Measurements from ENCODE around the gene TMEM131L.
"Not testable (repeated sequence)": the region's sequence is repeated elsewhere in the genome, so short reads cannot be mapped to it uniquely, and the experiment has no call there.

The TMEM131L gene

DNA sequence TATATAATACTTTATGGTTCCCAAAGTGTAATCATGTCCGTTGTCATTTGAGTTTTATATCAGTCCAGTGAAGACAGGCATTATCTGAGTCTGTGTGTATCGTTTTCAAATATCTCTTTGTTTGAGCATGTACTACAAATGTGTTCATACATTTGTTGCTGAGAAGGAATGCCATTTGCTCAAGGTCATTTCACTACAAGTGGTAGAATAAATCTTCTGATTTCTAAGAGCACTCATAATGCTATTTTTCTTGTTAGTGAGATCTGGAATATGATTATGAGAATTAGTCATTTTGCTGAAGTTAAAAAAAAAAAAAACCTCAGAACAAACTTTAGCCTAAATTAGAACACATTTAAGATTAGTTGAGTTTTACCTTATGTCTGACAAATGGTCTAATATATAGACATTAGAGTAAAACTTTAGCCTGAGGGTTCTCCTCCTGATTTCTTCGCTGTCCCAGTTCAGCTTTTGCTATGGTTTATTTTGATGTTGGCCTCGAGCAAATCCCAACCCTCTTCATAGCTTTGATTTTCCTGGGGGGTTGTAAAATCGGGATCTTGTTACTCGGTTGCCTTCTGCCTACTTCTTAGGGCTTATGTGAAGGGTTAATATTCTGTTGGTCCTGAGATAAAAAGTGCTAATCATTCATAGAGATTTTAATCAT lies 87.1 kb downstream of the TMEM131L start:
- no peak for DNase-seq

DNA sequence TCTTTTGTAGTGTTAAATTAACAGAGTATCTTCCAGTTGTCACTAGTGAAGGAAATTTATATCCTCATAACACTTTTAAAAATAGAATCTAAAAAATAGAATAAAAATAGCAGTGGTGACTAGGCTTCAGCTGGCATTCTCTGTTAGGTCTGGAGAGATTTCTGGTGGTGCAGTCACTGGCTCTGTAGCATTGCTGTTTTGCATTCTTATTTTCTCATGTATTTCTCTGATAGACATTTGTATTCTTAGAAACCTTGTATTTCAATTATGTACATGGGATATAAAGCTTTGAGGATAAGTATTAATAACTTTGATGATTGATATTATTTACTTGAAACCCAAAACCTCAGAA lies 87.6 kb downstream of the TMEM131L start:
- no peak for DNase-seq

DNA sequence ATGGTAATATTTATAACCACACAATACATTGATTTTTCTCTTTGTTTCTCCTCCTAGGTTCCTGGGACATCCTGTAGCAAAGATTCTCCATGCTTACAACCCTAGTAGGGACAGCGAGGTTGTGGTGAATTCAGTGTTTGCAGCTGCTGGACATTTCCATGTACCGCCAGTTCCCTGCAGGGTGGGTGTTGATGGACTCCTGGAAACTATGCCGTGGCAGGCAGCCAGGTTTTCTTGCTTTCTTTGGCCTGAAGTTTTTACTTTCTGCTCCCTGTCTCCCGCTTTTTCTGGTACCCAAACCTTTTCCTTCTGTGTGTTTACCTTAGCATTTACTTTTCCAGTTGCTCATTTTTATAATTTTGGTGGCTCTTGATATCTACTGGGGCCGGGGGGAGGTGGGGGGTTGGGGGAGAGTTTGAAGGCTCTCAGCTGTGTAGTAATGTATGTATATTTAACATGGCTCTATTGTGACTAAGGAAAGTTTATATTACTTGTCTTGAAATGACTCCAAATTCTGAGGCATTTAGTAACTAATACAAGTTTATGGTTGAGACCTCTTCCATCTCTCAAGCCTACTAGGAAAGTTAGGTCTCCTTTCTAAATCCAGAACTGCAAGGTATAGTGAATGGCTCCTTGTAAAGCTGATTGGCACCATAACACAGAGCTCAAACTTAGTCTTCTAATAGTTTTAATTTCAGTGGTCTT lies 89.7 kb downstream of the TMEM131L start:
- no peak for DNase-seq

DNA sequence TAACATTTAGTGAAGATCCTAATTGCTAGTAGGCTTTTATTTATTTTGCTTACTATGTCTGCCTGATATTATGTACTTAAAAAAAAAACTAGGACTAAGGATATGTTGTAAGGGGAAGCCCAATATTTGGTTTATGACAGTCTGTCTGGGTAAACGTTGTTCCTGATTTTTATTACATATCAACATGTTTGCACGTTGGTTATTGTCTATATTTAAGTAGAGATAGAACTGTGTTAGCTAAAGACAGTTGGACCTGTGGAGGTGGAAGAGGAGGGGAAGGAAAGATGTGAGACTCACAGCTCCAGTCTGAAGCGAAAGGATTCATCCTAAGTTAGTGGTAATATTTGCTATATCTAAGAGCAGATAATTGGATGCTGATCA lies 90.3 kb downstream of the TMEM131L start:
- no peak for DNase-seq

DNA sequence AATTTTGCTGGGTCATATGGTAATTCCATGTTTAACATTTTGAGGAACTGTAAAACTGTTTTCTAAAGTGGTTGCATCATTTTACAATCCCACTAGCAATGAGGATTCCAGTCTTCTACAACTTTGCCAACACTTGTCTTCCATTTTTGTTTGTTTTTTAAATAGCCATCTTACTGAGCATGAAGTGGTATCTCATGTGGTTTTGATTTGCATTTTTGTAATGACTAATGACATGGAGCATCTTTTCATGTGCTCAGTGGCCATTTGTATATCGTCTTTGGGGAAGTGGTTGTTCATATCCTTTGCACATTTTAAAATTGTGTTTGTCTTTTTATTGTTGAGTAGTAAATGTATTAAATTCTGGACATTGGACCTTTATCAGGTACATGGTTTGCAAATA lies 94.7 kb downstream of the TMEM131L start:
- DNase-seq: no peak

DNA sequence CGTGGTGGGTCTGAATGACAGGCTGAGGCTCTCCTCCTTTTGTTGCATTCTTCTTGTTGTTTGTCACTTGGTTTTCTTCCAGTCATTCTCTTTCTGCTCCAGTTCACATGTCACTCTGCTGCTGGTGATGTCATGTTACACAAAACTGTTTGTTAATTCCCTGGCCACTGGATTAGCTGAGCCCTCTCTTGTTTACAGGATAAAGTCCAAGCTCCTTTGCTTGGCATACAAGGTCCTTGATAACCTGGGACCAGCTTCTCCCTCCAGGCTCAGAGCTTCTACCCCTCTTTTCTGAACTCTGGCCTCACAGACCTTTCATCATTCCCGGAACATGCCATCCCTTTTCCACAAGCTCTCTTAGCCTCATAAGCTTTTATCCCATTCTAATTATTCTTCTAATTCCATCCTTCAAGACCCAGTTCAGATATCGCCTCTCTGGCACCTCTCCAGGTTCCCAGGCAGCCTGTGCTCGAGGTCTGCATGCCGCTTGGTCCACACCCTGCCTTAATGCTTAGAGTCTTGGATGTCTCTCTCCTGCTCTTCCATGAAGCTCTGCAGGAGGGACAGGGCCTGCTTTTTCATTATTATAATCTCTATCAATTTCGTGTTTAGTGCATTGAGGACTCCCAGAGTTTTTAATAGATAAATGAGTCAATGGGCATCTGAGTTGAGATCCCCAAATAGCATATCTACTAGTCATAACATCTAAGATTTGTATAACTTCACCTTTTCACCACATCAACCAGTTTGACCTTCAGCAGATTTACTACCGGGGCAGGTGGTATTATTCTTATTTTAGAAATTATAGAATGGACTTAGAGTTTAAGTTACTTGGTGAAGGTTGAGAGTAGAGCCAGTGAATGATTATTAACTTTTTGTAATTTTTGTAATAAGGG lies 98.7 kb downstream of the TMEM131L start:
- DNase-seq: no peak

GRCh38 chr4:153566631-153567150 lies 100.5 kb downstream of the TMEM131L start:
- no peak for DNase-seq

DNA sequence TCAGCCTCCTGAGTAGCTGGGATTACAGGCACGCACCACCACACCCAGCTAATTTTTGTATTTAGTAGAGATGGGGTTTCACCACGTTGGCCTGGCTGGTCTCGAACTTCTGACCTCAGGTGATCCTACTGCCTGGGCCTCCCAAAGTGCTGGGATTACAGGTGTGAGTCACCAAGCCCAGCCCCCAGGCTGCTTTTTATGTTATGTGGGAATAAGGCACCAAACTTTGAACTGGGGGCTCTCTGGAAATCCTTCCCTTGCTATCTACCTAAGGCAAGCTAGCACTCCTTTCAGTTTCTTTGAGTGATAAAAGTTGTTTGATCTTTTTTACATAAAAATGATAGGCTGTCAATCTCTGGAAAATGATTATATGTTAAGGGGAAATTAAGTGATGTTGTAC lies 101.5 kb downstream of the TMEM131L start:
- not testable (repeated sequence) for DNase-seq

DNA sequence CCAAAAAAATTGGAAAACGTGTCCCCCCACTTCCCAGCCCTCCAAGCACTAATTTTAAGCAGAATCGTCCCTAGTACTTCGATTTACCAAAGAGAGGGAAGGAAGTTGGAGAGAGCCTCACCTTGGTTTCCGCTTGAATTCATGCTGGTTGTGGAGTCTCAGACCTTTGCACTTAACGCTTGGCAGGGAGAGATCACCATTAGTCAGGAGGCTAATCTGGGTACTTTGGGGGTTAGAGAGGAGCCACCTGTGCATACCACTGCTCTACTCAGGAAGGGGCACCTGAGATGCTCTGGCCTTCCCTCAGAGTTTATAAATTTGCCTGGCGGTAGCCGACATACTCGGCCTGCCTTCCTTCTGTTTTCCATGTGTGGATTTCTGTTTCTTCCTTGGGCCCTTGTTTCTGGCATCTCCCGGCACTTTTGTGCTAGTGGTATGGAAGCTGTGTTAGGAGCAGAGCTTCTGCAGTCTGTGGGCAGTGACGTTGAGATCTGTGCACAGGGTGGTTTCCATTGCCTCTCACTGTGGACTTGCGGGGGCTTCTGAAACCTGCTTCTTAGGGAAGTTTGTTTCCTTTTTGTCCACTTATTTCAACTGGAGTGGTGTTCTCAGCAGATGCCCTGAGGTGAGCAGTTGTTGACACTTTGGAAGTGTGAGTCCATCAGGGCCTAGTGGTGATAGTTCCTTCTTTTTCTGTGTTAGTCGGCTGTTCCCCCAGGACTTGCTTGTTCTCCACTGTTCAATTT lies 104.2 kb downstream of the TMEM131L start:
- no peak for DNase-seq

DNA sequence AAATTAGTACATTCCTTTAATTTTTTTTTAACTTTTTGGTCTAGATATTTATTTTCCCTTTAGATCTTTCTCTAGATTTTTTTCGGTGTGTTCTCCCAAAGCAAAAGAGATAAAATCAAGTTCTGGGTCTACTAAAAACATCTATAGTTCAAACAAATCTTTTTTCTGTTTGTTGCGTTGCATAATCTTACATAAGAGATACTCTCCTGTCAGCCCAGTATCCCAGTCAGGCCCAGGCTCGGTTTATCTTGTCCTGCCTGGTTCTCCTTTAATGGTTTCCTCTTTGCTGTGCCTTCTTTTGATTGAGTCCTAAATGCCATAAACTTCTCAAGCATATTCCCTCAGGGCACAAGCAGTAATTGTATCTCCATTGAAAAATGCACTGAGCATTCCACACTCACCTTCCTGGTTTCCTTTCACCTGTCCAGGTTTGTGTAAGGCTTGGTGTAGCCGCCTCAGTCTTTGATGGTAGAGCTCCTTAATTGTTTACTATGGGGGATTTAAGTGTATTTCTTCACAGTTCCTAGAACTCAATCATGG lies 104.9 kb downstream of the TMEM131L start:
- no peak for DNase-seq

GRCh38 chr4:153572609-153573008 lies 106.4 kb downstream of the TMEM131L start:
- no peak for DNase-seq

DNA sequence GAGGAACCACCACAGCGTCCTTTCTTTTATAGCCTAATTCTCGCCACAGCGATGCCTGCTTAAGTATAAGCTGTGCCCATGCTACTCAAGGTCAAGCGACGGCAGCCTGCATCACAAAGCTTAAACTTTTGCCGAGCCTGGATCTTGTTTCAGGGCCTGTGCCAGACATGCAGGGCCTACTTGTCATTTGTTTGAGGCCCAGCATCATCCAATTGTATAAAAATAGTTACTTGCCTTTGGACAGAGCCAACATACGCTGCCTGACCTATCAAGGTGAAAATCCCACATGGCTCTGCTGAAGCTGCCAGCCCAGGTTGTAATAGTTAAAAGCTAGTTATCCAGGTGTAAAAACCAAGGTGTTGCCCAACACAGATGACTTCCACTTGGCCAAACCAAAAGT lies 107.1 kb downstream of the TMEM131L start:
- DNase-seq: no peak

DNA sequence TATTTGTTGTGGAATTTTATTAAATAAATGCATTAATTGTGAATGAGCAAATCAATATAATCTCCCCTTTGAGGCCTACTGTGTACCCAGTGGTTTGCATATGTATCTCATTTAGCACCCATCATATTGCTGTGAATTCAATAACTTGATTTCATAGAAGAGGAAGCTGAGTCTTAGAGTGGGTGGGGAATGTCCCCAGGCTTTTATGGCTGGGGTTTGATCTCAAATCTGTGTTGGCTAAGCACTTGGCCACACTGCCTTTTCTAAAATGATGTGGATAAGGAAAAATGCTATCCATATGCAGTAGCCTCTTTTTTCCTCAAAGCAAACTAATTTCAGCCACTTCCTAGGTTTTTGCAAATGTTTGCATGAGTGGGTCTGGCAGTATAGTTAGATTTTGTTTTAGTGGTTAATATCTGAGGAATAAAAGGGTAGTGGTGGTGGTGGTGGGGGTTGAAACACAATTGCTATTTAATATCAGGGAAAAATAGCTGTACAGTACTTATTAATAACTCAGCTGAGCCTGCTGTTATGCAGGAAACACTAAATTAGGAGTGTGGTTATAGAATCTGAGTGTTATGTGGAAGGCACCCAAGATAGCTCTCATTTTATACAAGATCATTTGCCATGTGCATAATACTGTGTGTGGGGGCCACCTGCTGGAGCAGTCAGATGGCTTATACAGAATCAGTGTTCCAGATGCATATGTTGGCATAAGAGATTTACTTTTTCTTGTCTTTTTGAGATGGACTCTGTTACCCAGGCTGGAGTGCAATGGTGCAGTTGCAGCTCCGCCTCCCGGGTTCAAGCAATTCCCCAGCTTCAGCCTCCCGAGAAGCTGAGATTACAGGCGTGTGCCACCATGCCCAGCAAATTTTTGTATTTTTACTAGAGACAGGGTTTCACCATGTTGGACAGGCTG lies 108.0 kb downstream of the TMEM131L start:
- DNase-seq: peak; percentile 53

DNA sequence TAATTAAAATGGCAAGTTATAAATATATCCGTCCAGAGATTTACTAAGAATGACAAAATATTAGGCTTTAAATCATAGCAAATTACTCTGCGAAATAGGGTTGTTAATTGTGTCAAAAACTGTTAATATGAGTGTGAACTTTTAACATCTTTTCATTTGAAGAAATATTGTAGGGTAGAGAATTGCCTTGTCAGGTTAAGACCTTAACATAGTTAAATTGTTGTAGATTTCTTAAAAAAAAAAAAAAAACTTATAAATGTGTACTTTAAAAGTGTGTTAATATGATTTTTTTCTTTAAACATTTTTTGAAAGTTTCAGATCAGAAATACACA lies 110.2 kb downstream of the TMEM131L start:
- no peak for DNase-seq

DNA sequence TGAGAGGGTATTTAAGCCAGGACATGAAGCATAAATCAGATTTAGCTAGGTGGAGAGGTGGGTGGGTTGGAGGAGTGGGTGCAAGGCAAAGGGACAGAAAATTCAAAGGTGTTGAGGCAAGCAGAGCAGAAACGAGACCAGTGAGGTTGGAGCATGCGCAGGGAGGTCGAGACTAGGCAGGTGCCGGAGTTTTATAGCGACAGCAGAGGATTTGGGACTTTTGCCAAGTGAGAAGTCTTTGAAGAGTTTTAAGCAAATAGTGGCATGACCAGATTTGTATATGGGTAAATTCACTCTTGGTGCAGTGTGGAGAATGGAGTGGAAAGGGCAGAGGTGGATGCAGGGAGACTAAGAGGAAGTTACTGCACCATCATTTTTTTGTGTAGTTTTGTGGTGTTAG lies 110.9 kb downstream of the TMEM131L start:
- no peak for DNase-seq

- DNase-seq: no peak
These were observed 113.2 kb downstream of the TMEM131L start for GRCh38 chr4:153579410-153579809.

GRCh38 chr4:153579872-153580271 lies 113.7 kb downstream of the TMEM131L start:
- no peak for DNase-seq

DNA sequence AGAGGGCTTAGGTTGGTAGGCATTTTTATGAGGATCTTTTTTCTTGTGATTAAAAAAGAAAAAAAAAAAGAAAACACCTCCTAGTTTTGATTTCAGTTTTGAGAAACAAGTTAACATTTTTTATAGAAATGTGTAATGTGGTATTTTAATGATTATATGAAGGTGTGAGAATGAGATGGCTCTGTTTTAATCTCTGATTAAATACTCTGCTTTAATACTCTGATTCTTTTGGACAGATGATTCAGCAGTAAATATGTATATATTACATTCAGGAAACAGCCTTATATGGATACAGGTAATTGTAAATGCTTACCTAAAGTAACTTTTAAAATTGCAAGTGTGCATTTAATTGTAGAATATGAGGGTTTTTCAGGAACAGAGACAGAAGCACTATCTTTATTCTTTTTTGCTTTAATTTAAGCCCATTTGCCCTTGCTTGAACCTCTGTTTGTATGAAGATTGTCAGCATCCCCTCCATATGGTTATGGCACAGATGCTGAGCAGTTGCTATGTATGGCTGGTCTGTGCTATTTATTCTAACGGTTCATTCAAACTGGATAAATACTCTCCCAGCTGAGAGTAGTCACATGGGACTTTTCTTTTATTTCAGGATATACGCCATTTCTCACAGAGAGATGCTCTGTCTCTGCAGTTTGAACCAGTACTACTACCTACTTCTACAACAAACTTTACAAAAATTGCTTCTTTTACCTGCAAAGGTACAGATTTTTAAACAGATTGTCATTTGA lies 117.0 kb downstream of the TMEM131L start:
- no peak for DNase-seq

- no peak for DNase-seq
These were observed 118.9 kb downstream of the TMEM131L start for GRCh38 chr4:153585026-153585425.

GRCh38 chr4:153589703-153590595 lies 123.8 kb downstream of the TMEM131L start:
- no peak for DNase-seq
